8988T (cell line): ENCODE measurements around the gene TEDC1.

Experiments
- DNase-seq: peaks from one replicate; pipeline ENCODE4 v3.0.0; 2011

Gene TEDC1

GRCh38 chr14:105497671-105498429 is 6.8 kb downstream of the TEDC1 start:
- peak; percentile 26 for DNase-seq

DNA sequence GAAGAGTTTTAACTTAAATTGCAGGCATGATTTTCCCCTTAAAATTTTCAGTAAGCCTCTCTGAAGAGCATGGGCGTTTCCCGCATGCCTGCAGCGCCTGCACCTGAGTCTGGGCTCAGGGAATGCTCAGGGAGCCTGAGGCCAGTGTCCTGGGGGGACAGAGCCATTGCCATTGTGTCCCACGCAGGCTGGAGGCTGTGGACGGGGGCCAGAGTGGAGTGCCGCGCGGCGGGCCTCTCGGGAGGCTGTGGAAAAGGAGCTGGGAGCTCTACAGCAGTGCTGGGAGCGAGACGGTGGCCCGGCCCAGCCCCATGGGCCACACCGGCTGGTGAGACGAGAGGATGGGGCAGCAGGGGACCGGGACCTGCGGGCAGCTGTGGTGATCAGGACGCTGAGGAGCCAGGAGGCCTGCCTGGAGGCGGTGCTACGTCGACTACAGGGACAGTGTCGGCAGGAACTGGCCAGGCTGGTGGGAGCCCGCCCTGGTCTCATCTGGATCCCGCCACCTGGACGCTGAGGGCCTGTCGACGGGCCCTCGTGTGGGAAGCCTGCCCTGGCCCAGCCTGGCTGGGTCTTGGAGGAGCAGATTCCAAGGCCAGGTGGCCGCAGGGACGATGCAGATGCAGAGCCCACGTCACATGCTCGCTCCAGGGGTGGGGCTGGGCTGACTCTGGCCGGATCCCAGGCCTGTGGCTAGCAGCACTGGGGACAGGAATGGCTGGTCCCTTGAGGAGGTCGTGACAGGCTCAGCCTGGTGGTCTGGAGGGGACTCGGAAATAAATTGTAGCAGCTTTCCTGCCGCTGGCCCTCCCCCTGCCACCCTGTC is 7.6 kb downstream of the TEDC1 start:
- DNase-seq = peak; percentile 38

DNA sequence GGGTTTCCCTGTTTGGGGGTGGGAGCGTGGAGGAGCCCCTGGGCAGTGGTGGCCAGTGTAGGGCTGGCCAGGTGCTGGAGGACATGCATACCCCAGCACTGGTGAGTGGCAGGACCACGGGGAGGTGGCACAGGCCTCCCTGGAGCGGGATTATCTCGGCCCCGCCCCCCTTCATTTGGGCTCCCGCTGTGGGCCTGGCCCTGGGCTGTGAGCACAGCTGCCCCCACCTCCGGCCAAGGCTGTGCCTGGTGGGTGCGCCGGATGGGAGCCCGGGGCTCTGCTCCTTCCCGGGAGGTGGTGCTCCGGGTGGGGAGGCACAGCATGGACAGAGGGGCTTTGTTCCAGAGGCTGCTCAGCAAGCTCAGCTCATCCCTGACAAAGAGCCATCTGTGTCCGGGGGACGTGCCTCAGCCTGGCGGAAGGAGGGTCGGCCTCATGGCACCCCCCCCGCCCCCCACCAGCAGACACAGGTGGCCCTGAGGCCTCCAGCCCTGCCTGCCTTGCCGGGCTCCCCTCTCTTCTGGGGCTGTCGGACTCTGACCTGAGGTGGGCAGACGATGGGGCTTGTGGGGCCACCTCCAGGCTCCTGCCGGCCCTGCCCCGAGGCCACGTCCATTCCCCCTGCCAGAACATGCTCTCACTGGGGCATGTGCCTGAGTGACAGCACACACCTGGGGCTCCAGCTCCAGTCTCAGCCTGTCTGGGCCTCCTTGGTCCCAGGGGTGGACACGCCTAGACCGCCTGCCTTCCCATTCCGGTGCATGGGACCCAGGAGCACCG is 8.4 kb downstream of the TEDC1 start:
- DNase-seq = peak; percentile 46

- no peak for DNase-seq
Measured at GRCh38 chr14:105500036-105500725, 9.1 kb downstream of the TEDC1 start.

GRCh38 chr14:105500726-105501101 is 9.7 kb downstream of the TEDC1 start:
- DNase-seq = peak; percentile 35

DNA sequence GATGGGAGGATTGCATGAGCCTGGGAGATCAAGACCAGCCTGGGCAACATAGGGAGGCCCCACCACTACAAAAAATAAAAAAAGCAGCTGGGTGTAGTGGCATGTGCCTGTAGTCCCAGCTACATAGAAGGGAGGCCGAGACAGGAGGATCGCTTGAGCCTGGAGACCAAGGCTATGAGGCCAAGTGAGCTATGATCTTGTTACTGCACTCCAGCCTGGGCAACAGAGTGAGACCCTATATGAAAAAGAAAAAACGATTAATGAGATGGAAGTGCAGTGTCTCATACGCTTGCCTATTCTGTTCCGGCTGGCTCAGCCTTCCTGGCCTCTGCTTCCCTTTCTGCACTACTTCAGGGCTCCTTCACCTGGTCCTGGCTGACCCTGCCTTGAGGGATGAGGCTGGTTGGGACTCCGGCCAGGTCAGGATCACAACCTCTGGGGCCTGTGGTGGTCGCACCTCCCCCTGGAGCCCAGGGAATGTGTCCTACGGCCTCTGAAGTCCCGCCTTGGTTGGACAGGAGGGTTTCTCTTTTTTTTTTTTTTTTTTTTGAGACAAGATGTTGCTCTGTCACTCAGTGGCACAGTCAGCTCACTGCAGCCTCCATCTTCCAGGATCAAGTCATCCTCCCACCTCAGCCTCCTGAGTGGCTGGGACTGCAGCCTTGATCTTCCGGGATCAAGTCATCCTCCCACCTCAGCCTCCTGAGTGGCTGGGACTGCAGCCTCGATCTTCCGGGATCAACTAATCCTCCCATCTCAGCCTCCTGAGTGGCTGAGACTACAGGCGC is 10.7 kb downstream of the TEDC1 start:
- no peak for DNase-seq

- peak; percentile 26 for DNase-seq
Measured at GRCh38 chr14:105502446-105503295, 11.6 kb downstream of the TEDC1 start.

DNA sequence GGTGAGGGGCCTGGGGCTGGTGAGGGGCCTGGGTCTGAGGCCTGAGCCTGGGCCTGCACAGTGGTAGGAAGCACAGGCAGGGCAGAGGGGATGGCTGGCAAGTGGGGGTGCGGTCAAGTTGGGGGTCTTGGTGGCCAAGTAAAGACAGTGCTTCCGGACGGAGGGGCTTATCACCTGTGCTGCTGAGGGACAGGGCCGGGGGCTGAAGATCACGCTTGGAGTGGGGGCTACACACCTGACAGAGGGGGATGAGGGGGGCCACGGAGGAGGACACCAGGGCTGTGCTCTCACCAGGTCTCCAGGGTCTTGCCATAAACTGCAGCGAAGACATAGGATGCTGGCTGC is 12.2 kb downstream of the TEDC1 start:
- no peak for DNase-seq

GRCh38 chr14:105503935-105504692 is 13.1 kb downstream of the TEDC1 start:
- no peak for DNase-seq

- DNase-seq = peak; percentile 18
Measured at GRCh38 chr14:105505101-105505500, 14.1 kb downstream of the TEDC1 start.

DNA sequence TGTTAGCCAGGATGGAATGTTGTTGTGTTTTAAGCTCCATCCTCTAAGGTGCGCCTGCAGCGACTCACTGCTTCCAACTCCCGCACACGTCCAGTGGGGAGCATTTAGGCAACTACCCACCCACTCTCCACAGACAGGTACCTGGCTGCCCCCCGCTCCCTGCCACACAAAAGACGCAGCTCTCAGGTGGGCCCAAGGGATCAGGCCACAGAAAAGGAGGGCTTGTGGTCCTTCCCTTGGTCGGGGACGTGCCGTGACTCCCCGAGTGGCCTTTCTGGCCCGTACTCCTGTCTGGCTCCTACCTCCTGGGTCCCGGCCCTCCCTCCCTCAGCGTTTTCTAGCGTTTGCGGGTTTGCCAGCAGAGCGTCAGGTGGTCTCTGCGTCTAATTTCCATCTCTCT is 16.2 kb downstream of the TEDC1 start:
- no peak for DNase-seq

DNA sequence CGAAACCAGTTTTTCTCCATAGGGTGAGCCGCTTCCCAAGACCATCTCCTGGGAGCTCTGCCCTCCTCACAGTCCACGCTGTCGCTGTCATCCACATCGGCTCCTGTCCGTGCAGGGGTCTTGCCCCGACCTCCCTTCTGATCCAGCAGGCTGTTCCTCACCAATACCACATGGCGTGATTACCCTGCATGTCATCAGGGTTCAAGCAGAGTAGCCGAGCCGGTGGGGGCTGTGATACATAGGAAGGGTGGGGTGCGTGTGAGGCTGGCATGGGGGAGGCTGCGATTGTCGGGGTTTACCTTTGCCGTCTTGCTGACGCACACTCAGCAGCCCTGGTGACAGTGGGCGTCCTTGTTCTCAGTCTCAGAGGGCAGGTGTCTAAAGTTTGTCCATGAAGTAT is 17.0 kb downstream of the TEDC1 start:
- DNase-seq = no peak

DNA sequence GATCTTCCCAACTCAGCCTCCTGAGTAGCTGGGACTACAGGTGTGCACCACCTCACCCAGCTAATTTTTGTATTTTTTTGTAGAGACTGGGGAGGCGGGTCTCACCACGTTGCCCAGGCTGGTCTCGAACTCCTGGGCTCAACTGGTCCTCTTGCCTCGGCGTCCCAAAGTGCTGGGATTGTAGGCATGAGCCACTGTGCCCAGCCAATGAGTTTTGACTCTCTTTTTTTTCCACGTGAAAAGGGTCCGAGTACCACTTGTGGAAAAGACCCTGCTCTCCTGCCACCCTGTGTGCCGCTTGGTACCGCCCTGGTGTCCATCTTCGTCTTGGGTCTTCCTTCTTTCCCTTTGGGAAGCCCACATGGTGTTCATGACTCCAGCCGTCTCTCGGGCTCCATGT is 17.6 kb downstream of the TEDC1 start:
- DNase-seq = no peak

GRCh38 chr14:105517096-105517495 is 26.1 kb downstream of the TEDC1 start:
- no peak for DNase-seq

- DNase-seq = no peak
Measured at GRCh38 chr14:105519946-105520698, 29.1 kb downstream of the TEDC1 start.

DNA sequence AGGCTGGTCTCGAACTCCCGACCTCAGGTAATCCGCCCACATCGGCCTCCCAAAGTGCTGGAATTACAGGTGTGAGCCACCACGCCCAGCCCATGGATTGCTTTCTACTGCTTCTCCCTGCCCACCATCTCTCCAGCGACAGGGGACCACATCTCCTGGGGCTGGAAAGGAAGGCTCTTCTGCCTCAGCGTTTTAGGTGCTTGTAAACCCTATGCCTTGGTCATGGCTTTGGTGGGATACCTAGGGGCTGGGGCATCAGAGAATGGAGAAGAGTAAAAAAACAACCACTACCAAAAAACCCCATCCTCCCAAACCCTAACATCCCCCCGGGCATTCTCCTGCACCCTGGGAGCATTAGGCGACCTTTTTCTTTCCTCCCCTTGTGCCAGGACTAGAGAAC is 34.3 kb downstream of the TEDC1 start:
- peak; percentile 37 for DNase-seq

DNA sequence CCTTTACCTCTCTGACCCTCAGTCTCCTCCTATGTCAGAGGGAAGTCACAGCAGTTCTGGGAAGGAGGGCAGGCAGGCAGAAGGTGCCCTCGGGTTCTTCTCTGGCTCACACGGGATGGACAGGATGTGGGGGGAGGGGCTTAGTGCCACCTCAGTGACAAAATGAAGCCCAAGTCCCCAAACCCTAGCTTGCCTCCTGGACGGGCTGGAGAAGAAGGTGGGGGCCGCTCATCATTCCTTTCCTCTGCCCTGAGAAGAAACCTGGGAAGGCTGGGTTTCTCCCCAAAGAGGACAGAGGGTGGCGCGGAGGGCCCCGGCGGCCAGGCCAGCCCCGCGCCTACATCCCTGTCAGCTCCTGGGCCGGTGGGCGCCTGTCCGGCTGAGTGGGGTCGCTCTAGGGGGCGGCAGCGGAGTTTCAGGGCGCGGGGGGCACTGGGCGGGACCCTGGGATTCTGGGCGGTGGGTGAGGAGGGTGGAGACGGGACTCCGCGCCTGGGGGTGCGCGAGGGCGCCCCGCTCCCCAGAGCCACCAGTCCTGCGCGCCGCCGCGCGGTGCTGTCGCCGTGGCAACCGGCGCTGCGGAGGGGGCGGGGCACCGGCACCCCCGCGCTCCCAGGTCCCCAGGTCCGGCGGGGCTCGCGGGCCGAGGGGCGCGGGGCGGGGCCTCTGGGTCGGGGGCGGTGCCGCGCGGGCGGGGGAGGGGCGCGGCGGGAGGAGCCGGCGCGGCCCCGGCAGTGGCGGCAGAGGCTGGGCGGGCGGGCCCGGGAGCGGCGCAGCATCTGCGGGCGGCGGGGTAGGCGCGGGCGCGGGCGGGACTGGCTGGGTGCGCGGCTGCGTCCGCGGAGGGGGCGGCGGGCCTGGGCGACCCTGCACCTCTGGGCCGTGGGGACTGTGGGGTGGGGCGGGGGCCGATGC is 35.1 kb downstream of the TEDC1 start, which contains the start of gene TMEM121:
TMEM121 (plus strand) TSS at position 723 of the 915 bp plus-strand sequence. CDS start 2,252 bp downstream, outside the sequence.
- peak; percentile 73 for DNase-seq

- peak; percentile 50 for DNase-seq
Measured at GRCh38 chr14:105526776-105527380, 35.8 kb downstream of the TEDC1 start.
